ENCODE results near the gene CCDC102A.

CCDC102A gene

GRCh38 chr16:57536306-57537193, at the start of gene CCDC102A:
Gene CCDC102A (minus strand): TSS chr16:57536571. CDS start chr16:57529177, 7,394 bp downstream.
- Histone ChIP-seq H3K9me3 (ENCODE audit: control insufficient read depth, low read length) (no peaks in the 10 kb centered on the region), H3K27me3 (ENCODE audit: control insufficient read depth, insufficient read depth, low read length) (peaks cover 10% of the 10 kb centered on the region), H3K36me3 (ENCODE audit: control insufficient read depth, insufficient read depth, low read length) (no peaks in the 10 kb centered on the region), H3K9ac (ENCODE audit: low read length) (peak within 1 kb of the TSS; percentile 69), H3K4me1 (ENCODE audit: control insufficient read depth, insufficient read depth, low read length) (peaks cover 16% of the 10 kb centered on the region), H3K4me3 (ENCODE audit: low read length) (peak within 1 kb of the TSS; percentile 54)

GRCh38 chr16:57585051-57585687, 48.8 kb upstream of the CCDC102A start:
- H3K4me1 ChIP-seq (ENCODE audit: control insufficient read depth, insufficient read depth, low read length), result peaks cover under 1% of the 10 kb centered on the region
- H3K9me3 ChIP-seq (ENCODE audit: control insufficient read depth, low read length), result no peaks in the 10 kb centered on the region
- H3K9ac ChIP-seq (ENCODE audit: low read length), result no peak overlapping the region
- H3K4me3 ChIP-seq (ENCODE audit: low read length), result no peak overlapping the region
- no peaks in the 10 kb centered on the region for H3K36me3 ChIP-seq (ENCODE audit: control insufficient read depth, insufficient read depth, low read length)
- no peaks in the 10 kb centered on the region for H3K27me3 ChIP-seq (ENCODE audit: control insufficient read depth, insufficient read depth, low read length)

- no peaks in the 10 kb centered on the region for H3K9me3 ChIP-seq (ENCODE audit: control insufficient read depth, low read length)
- no peak overlapping the region for H3K9ac ChIP-seq (ENCODE audit: low read length)
- no peaks in the 10 kb centered on the region for H3K36me3 ChIP-seq (ENCODE audit: control insufficient read depth, insufficient read depth, low read length)
- no peak overlapping the region for H3K4me3 ChIP-seq (ENCODE audit: low read length)
- no peaks in the 10 kb centered on the region for H3K27me3 ChIP-seq (ENCODE audit: control insufficient read depth, insufficient read depth, low read length)
- H3K4me1 ChIP-seq (ENCODE audit: control insufficient read depth, insufficient read depth, low read length), result no peaks in the 10 kb centered on the region
Observed at GRCh38 chr16:57579361-57579665, 42.9 kb upstream of the CCDC102A start.

- Histone ChIP-seq H3K36me3 (ENCODE audit: control insufficient read depth, insufficient read depth, low read length) (no peaks in the 10 kb centered on the region), H3K27me3 (ENCODE audit: control insufficient read depth, insufficient read depth, low read length) (no peaks in the 10 kb centered on the region), H3K4me3 (ENCODE audit: low read length) (no peak overlapping the region), H3K9ac (ENCODE audit: low read length) (no peak overlapping the region), H3K9me3 (ENCODE audit: control insufficient read depth, low read length) (no peaks in the 10 kb centered on the region), H3K4me1 (ENCODE audit: control insufficient read depth, insufficient read depth, low read length) (no peaks in the 10 kb centered on the region)
Observed at GRCh38 chr16:57578521-57579360, 42.4 kb upstream of the CCDC102A start.

GRCh38 chr16:57577691-57578224, 41.4 kb upstream of the CCDC102A start:
- Histone ChIP-seq H3K4me1 (ENCODE audit: control insufficient read depth, insufficient read depth, low read length) (no peaks in the 10 kb centered on the region), H3K36me3 (ENCODE audit: control insufficient read depth, insufficient read depth, low read length) (no peaks in the 10 kb centered on the region), H3K4me3 (ENCODE audit: low read length) (no peak overlapping the region), H3K27me3 (ENCODE audit: control insufficient read depth, insufficient read depth, low read length) (no peaks in the 10 kb centered on the region), H3K9ac (ENCODE audit: low read length) (no peak overlapping the region), H3K9me3 (ENCODE audit: control insufficient read depth, low read length) (no peaks in the 10 kb centered on the region)

GRCh38 chr16:57577214-57577613, 40.8 kb upstream of the CCDC102A start:
- H3K9me3 ChIP-seq (ENCODE audit: control insufficient read depth, low read length), result no peaks in the 10 kb centered on the region
- H3K27me3 ChIP-seq (ENCODE audit: control insufficient read depth, insufficient read depth, low read length), result no peaks in the 10 kb centered on the region

GRCh38 chr16:57576429-57576870, 40.1 kb upstream of the CCDC102A start:
- Histone ChIP-seq H3K27me3 (ENCODE audit: control insufficient read depth, insufficient read depth, low read length) (no peaks in the 10 kb centered on the region), H3K4me1 (ENCODE audit: control insufficient read depth, insufficient read depth, low read length) (no peaks in the 10 kb centered on the region), H3K36me3 (ENCODE audit: control insufficient read depth, insufficient read depth, low read length) (no peaks in the 10 kb centered on the region), H3K9me3 (ENCODE audit: control insufficient read depth, low read length) (no peaks in the 10 kb centered on the region), H3K4me3 (ENCODE audit: low read length) (no peak overlapping the region), H3K9ac (ENCODE audit: low read length) (no peak overlapping the region)

More at GRCh38 chr16:57577214-57577613, 40.8 kb upstream of the CCDC102A start:
- Histone ChIP-seq H3K36me3 (ENCODE audit: control insufficient read depth, insufficient read depth, low read length) (no peaks in the 10 kb centered on the region), H3K4me3 (ENCODE audit: low read length) (no peak overlapping the region), H3K4me1 (ENCODE audit: control insufficient read depth, insufficient read depth, low read length) (no peaks in the 10 kb centered on the region), H3K9ac (ENCODE audit: low read length) (no peak overlapping the region)

GRCh38 chr16:57575468-57576277, 39.3 kb upstream of the CCDC102A start:
- H3K9ac ChIP-seq (ENCODE audit: low read length), result no peak overlapping the region
- H3K27me3 ChIP-seq (ENCODE audit: control insufficient read depth, insufficient read depth, low read length), result no peaks in the 10 kb centered on the region
- no peaks in the 10 kb centered on the region for H3K36me3 ChIP-seq (ENCODE audit: control insufficient read depth, insufficient read depth, low read length)
- H3K4me3 ChIP-seq (ENCODE audit: low read length), result no peak overlapping the region
- H3K4me1 ChIP-seq (ENCODE audit: control insufficient read depth, insufficient read depth, low read length), result no peaks in the 10 kb centered on the region
- H3K9me3 ChIP-seq (ENCODE audit: control insufficient read depth, low read length), result no peaks in the 10 kb centered on the region

GRCh38 chr16:57574646-57575467, 38.5 kb upstream of the CCDC102A start:
- Histone ChIP-seq H3K4me1 (ENCODE audit: control insufficient read depth, insufficient read depth, low read length) (no peaks in the 10 kb centered on the region), H3K9me3 (ENCODE audit: control insufficient read depth, low read length) (no peaks in the 10 kb centered on the region), H3K36me3 (ENCODE audit: control insufficient read depth, insufficient read depth, low read length) (no peaks in the 10 kb centered on the region), H3K9ac (ENCODE audit: low read length) (no peak overlapping the region), H3K4me3 (ENCODE audit: low read length) (no peak overlapping the region), H3K27me3 (ENCODE audit: control insufficient read depth, insufficient read depth, low read length) (no peaks in the 10 kb centered on the region)

- Histone ChIP-seq H3K4me3 (ENCODE audit: low read length) (no peak overlapping the region), H3K9me3 (ENCODE audit: control insufficient read depth, low read length) (no peaks in the 10 kb centered on the region), H3K27me3 (ENCODE audit: control insufficient read depth, insufficient read depth, low read length) (no peaks in the 10 kb centered on the region), H3K9ac (ENCODE audit: low read length) (no peak overlapping the region), H3K4me1 (ENCODE audit: control insufficient read depth, insufficient read depth, low read length) (no peaks in the 10 kb centered on the region), H3K36me3 (ENCODE audit: control insufficient read depth, insufficient read depth, low read length) (no peaks in the 10 kb centered on the region)
Observed at GRCh38 chr16:57574086-57574485, 37.7 kb upstream of the CCDC102A start.
